Mesendoderm (in vitro differentiated cells): ENCODE results near the gene TMEM200B. TPM values are rescaled to one million over a fixed set of nuclear protein-coding genes. Genes with fewer than 3 reads are reported as not detected.

ENCODE experiments used
- DNase-seq: peaks from one replicate; pipeline ENCODE4 v3.0.0; 2013
- H2AK5ac ChIP-seq: 2 replicates; pipeline ENCODE4 v1.6.1; 2013; ENCODE audit warnings: low read length, inconsistent platforms
- H2BK120ac ChIP-seq: 2 replicates; pipeline ENCODE4 v1.6.1; 2013; ENCODE audit warnings: low read depth, mild to moderate bottlenecking, low read length, moderate library complexity, mixed read lengths
- H2BK15ac ChIP-seq: replicated peaks from 2 replicates; pipeline ENCODE4 v1.6.1; 2013; ENCODE audit warnings: low read depth, mild to moderate bottlenecking, moderate library complexity
- H2BK5ac ChIP-seq: 2 replicates; pipeline ENCODE4 v1.6.1; 2013; ENCODE audit warnings: low read length, inconsistent platforms
- H3K18ac ChIP-seq: 2 replicates; pipeline ENCODE4 v1.6.1; 2013; ENCODE audit warnings: mild to moderate bottlenecking, low read length, mixed read lengths
- H3K23ac ChIP-seq: one replicate; pipeline ENCODE4 v1.6.1; 2013; ENCODE audit warnings: low read length
- H3K27ac ChIP-seq: 2 replicates; pipeline ENCODE4 v1.5.1; 2013; ENCODE audit warnings: low read depth, mild to moderate bottlenecking, inconsistent platforms, low read length, moderate library complexity
- H3K27me3 ChIP-seq: 2 replicates; pipeline ENCODE4 v1.6.1; 2013; ENCODE audit warnings: low read length, control low read depth, mild to moderate bottlenecking, inconsistent platforms; ENCODE audit not compliant: insufficient read depth, poor library complexity
- H3K36me3 ChIP-seq: 2 replicates; pipeline ENCODE4 v1.6.1; 2013; ENCODE audit warnings: low read length, inconsistent platforms; ENCODE audit not compliant: control insufficient read depth, insufficient read depth
- H3K4ac ChIP-seq: one replicate; pipeline ENCODE4 v1.6.1; 2013; ENCODE audit warnings: low read depth, mild to moderate bottlenecking, low read length, moderate library complexity
- H3K4me1 ChIP-seq: 2 replicates; pipeline ENCODE4 v1.6.1; 2013; ENCODE audit warnings: low read depth, low read length, inconsistent platforms; ENCODE audit not compliant: control insufficient read depth
- H3K4me2 ChIP-seq: 2 replicates; pipeline ENCODE4 v1.6.1; 2013; ENCODE audit warnings: low read length
- H3K4me3 ChIP-seq: 2 replicates; pipeline ENCODE4 v1.5.1; 2013; ENCODE audit warnings: mild to moderate bottlenecking, low read length
- H3K56ac ChIP-seq: one replicate; pipeline ENCODE4 v1.6.1; 2013; ENCODE audit warnings: low read length
- H3K79me1 ChIP-seq: 2 replicates; pipeline ENCODE4 v1.6.1; 2013; ENCODE audit warnings: low read length, inconsistent platforms
- H3K79me2 ChIP-seq: 2 replicates; pipeline ENCODE4 v1.6.1; 2013; ENCODE audit warnings: mild to moderate bottlenecking, low read length; ENCODE audit not compliant: control insufficient read depth, insufficient read depth
- H3K9ac ChIP-seq: 2 replicates; pipeline ENCODE4 v1.6.1; 2013; ENCODE audit warnings: low read length, inconsistent platforms
- H4K5ac ChIP-seq: one replicate; pipeline ENCODE4 v1.6.1; 2013; ENCODE audit warnings: low read length
- H4K8ac ChIP-seq: one replicate; pipeline ENCODE4 v1.6.1; 2013; ENCODE audit warnings: low read depth, mild to moderate bottlenecking, control low read depth, low read length, moderate library complexity
- WGBS: extraction: QIAGEN DNeasy Blood & Tissue Kit; methylation state at CpG from one replicate; pipeline ENCODE4 v1.1.7; 2013; ENCODE audit warnings: low lambda C conversion rate, missing lambda C conversion rate; ENCODE audit not compliant: insufficient coverage; ENCODE audit errors: extremely low coverage; 5-methylcytosine and 5-hydroxymethylcytosine counted together
- polyA plus RNA-seq, 2 experiments: library from polyadenylated mRNA; stranded (reverse); fragments of 200-250 nt; gene quantifications; one replicate each; pipeline ENCODE4 v1.2.3, GENCODE V29; 2013

The TMEM200B gene
- 2.1 TPM for polyA plus RNA-seq (2013, experiment 1 of 2)
- polyA plus RNA-seq (2013, experiment 2 of 2) = 2.5 TPM

GRCh38 chr1:29123887-29124365, at the start of gene TMEM200B:
Gene TMEM200B, minus strand, starts transcription at chr1:29123903. Its CDS starts 2,075 bp downstream, at chr1:29121828.
- H3K4ac ChIP-seq = peak within 1 kb of the TSS; percentile 84
- peak within 1 kb of the TSS; percentile 94 for H3K9ac ChIP-seq
- peak within 1 kb of the TSS; percentile 83 for H3K23ac ChIP-seq
- no peaks in the 10 kb centered on the region for H3K27me3 ChIP-seq
- peak within 1 kb of the TSS; percentile 95 for H2BK5ac ChIP-seq
- H3K79me1 ChIP-seq = no peaks in the 10 kb centered on the region
- no peaks in the 10 kb centered on the region for H3K79me2 ChIP-seq
- no peak within 1 kb of the TSS for H2AK5ac ChIP-seq
- H3K56ac ChIP-seq = peak within 1 kb of the TSS; percentile 94
- H3K36me3 ChIP-seq = peaks cover 2% of the 10 kb centered on the region
- H3K4me3 ChIP-seq = peak within 1 kb of the TSS; percentile 66
- H3K4me2 ChIP-seq = peak within 1 kb of the TSS; percentile 95
- H3K27ac ChIP-seq = peak within 1 kb of the TSS; percentile 95
- no peaks in the 10 kb centered on the region for H3K4me1 ChIP-seq
- H4K5ac ChIP-seq = no peak within 1 kb of the TSS
- no CpG with 5 or more reads among the region's 46 CpGs for WGBS
- H2BK15ac ChIP-seq = no peak within 1 kb of the TSS
- peak within 1 kb of the TSS; percentile 92 for H3K18ac ChIP-seq
- DNase-seq = no peak
- H2BK120ac ChIP-seq = peak within 1 kb of the TSS; percentile 73
- H4K8ac ChIP-seq = peak within 1 kb of the TSS; percentile 56

- Histone ChIP-seq H3K23ac (peak overlapping the region; percentile 80), H2BK120ac (no peak overlapping the region), H4K8ac (no peak overlapping the region), H3K36me3 (no peaks in the 10 kb centered on the region), H3K4ac (no peak overlapping the region), H3K79me1 (peaks cover 13% of the 10 kb centered on the region), H2BK5ac (no peak overlapping the region), H3K27ac (no peak overlapping the region), H2BK15ac (no peak overlapping the region), H3K4me2 (no peak overlapping the region), H4K5ac (no peak overlapping the region), H3K9ac (no peak overlapping the region), H3K4me3 (no peak overlapping the region), H3K79me2 (peaks cover 63% of the 10 kb centered on the region), H3K56ac (no peak overlapping the region), H2AK5ac (no peak overlapping the region), H3K4me1 (no peaks in the 10 kb centered on the region), H3K18ac (no peak overlapping the region), H3K27me3 (no peaks in the 10 kb centered on the region)
- WGBS = no CpG with 5 or more reads among the region's 8 CpGs
- no peak for DNase-seq
These were observed 48.8 kb upstream of the TMEM200B start for GRCh38 chr1:29172415-29172939.

- DNase-seq = no peak
- no peak overlapping the region for H2BK5ac ChIP-seq
These were observed 47.8 kb upstream of the TMEM200B start for GRCh38 chr1:29171521-29171920.

GRCh38 chr1:29171089-29171488, 47.4 kb upstream of the TMEM200B start:
- H3K4me1 ChIP-seq = no peaks in the 10 kb centered on the region
- no peak overlapping the region for H3K23ac ChIP-seq
- no peak overlapping the region for H2AK5ac ChIP-seq
- H3K18ac ChIP-seq = no peak overlapping the region
- no peak overlapping the region for H2BK15ac ChIP-seq
- no peak overlapping the region for H3K56ac ChIP-seq
- H4K8ac ChIP-seq = no peak overlapping the region
- H3K4ac ChIP-seq = no peak overlapping the region
- H3K27ac ChIP-seq = no peak overlapping the region
- no peaks in the 10 kb centered on the region for H3K36me3 ChIP-seq
- no peak overlapping the region for H2BK5ac ChIP-seq
- H3K79me1 ChIP-seq = peaks cover 13% of the 10 kb centered on the region
- no peak for DNase-seq
- no peak overlapping the region for H3K4me3 ChIP-seq
- no peak overlapping the region for H2BK120ac ChIP-seq
- no peak overlapping the region for H3K4me2 ChIP-seq
- H3K9ac ChIP-seq = no peak overlapping the region
- H3K27me3 ChIP-seq = no peaks in the 10 kb centered on the region
- WGBS = no CpG with 5 or more reads among the region's 3 CpGs
- peaks cover 60% of the 10 kb centered on the region for H3K79me2 ChIP-seq
- H4K5ac ChIP-seq = no peak overlapping the region

More at GRCh38 chr1:29171521-29171920, 47.8 kb upstream of the TMEM200B start:
- no CpG with 5 or more reads among the region's 5 CpGs for WGBS
- Histone ChIP-seq H3K27me3 (no peaks in the 10 kb centered on the region), H3K23ac (no peak overlapping the region), H3K18ac (no peak overlapping the region), H2BK15ac (no peak overlapping the region), H3K36me3 (no peaks in the 10 kb centered on the region), H3K9ac (no peak overlapping the region), H3K4me1 (no peaks in the 10 kb centered on the region), H3K56ac (no peak overlapping the region), H3K4me3 (no peak overlapping the region), H3K79me2 (peaks cover 59% of the 10 kb centered on the region), H3K4me2 (no peak overlapping the region), H3K4ac (no peak overlapping the region), H3K27ac (no peak overlapping the region), H2AK5ac (no peak overlapping the region), H2BK120ac (no peak overlapping the region), H3K79me1 (peaks cover 13% of the 10 kb centered on the region), H4K8ac (no peak overlapping the region), H4K5ac (no peak overlapping the region)

DNA sequence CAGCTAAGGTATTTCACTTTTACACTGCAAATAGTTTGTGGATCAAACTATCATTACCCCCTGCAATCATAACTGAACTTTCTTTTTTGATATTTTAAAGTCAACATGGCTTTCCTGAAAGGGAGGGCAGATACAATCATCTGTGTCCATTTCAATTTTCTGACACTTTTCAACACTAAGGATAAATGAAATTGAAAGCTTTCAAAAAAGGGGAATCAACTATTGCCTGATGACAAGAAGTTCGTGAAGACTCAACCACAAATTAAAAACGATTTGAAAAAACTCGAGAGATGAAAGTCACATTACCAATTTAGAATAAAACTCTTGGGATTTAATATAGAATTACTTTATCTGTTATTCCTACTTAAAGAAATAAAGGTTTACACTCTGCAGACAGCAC, 46.3 kb upstream of the TMEM200B start:
- no peak overlapping the region for H3K23ac ChIP-seq
- no peak overlapping the region for H3K56ac ChIP-seq
- H2AK5ac ChIP-seq = no peak overlapping the region
- no peak overlapping the region for H4K5ac ChIP-seq
- WGBS = no CpG with 5 or more reads among the region's 3 CpGs
- H3K79me2 ChIP-seq = peaks cover 62% of the 10 kb centered on the region
- no peak overlapping the region for H3K9ac ChIP-seq
- H3K36me3 ChIP-seq = no peaks in the 10 kb centered on the region
- no peaks in the 10 kb centered on the region for H3K27me3 ChIP-seq
- H4K8ac ChIP-seq = no peak overlapping the region
- no peak overlapping the region for H2BK120ac ChIP-seq
- H3K18ac ChIP-seq = no peak overlapping the region
- no peak overlapping the region for H3K27ac ChIP-seq
- H2BK15ac ChIP-seq = no peak overlapping the region
- no peak for DNase-seq
- H2BK5ac ChIP-seq = no peak overlapping the region
- H3K4me2 ChIP-seq = no peak overlapping the region
- no peak overlapping the region for H3K4me3 ChIP-seq
- H3K79me1 ChIP-seq = peaks cover 18% of the 10 kb centered on the region
- H3K4ac ChIP-seq = no peak overlapping the region
- H3K4me1 ChIP-seq = peaks cover 1% of the 10 kb centered on the region

- H3K4me1 ChIP-seq = peaks cover 1% of the 10 kb centered on the region
- no CpG with 5 or more reads among the region's 9 CpGs for WGBS
- DNase-seq = no peak
These were observed 44.2 kb upstream of the TMEM200B start for GRCh38 chr1:29167904-29168303.

More at GRCh38 chr1:29167904-29168303, 44.2 kb upstream of the TMEM200B start:
- Histone ChIP-seq H3K4ac (no peak overlapping the region), H3K9ac (no peak overlapping the region), H3K23ac (no peak overlapping the region), H2AK5ac (no peak overlapping the region), H3K27ac (no peak overlapping the region), H3K18ac (no peak overlapping the region), H3K56ac (no peak overlapping the region), H3K79me1 (peaks cover 18% of the 10 kb centered on the region), H2BK5ac (no peak overlapping the region), H4K8ac (no peak overlapping the region), H4K5ac (no peak overlapping the region), H3K4me2 (no peak overlapping the region), H2BK120ac (no peak overlapping the region), H3K27me3 (no peaks in the 10 kb centered on the region), H3K79me2 (peaks cover 65% of the 10 kb centered on the region), H2BK15ac (no peak overlapping the region), H3K4me3 (no peak overlapping the region), H3K36me3 (no peaks in the 10 kb centered on the region)
